ENCODE results near the gene TSPY8. TPM values are rescaled to one million over a fixed set of nuclear protein-coding genes. Genes with fewer than 3 reads are reported as not detected.
"Not testable (repeated sequence)": the region's sequence is repeated elsewhere in the genome, so short reads cannot be mapped to it uniquely, and the experiment has no call there.

The TSPY8 gene
- not detected for total RNA-seq

- CTCF ChIA-PET; H3K36me3 Mint-ChIP-seq (ENCODE audit: low read depth); H3K4me1 Mint-ChIP-seq; H3K27ac Mint-ChIP-seq; H3K27me3 Mint-ChIP-seq; H3K4me3 Mint-ChIP-seq; H3K9me3 Mint-ChIP-seq; DNase-seq; POLR2A ChIA-PET: not testable (repeated sequence)
These were observed at the start of gene TSPY8 for GRCh38 chrY:9357497-9357896. Gene TSPY8, plus strand, starts transcription at chrY:9357797. Its CDS starts 46 bp downstream, at chrY:9357843.

GRCh38 chrY:9320996-9321395, 36.6 kb upstream of the TSPY8 start:
- Mint-ChIP-seq H3K27me3 (no peaks in the 10 kb centered on the region), H3K4me1 (no peaks in the 10 kb centered on the region), H3K9me3 (no peaks in the 10 kb centered on the region), H3K36me3 (ENCODE audit: low read depth) (no peaks in the 10 kb centered on the region), H3K4me3 (no peak overlapping the region), H3K27ac (no peak overlapping the region)
- ChIA-PET POLR2A (no interaction called here), CTCF (no interaction called here)
- no peak for DNase-seq

GRCh38 chrY:9337164-9337563, 20.4 kb upstream of the TSPY8 start, which contains the start of gene TSPY4:
Gene TSPY4, plus strand, starts transcription at chrY:9337464. Its CDS starts 46 bp downstream, at chrY:9337510.
- H3K36me3 Mint-ChIP-seq (ENCODE audit: low read depth); DNase-seq; H3K9me3 Mint-ChIP-seq; CTCF ChIA-PET; POLR2A ChIA-PET; H3K4me3 Mint-ChIP-seq; H3K4me1 Mint-ChIP-seq; H3K27ac Mint-ChIP-seq; H3K27me3 Mint-ChIP-seq: not testable (repeated sequence)

GRCh38 chrY:9396527-9396926, 38.9 kb downstream of the TSPY8 start:
- H3K4me1 Mint-ChIP-seq; CTCF ChIA-PET; H3K4me3 Mint-ChIP-seq; H3K27ac Mint-ChIP-seq; H3K27me3 Mint-ChIP-seq; POLR2A ChIA-PET; H3K36me3 Mint-ChIP-seq (ENCODE audit: low read depth); H3K9me3 Mint-ChIP-seq: not testable (repeated sequence)
- peak; percentile 5 for DNase-seq

- H3K27me3 Mint-ChIP-seq; CTCF ChIA-PET; H3K27ac Mint-ChIP-seq; H3K4me3 Mint-ChIP-seq; POLR2A ChIA-PET; H3K36me3 Mint-ChIP-seq (ENCODE audit: low read depth); H3K9me3 Mint-ChIP-seq; H3K4me1 Mint-ChIP-seq; DNase-seq: not testable (repeated sequence)
These were observed 40.5 kb downstream of the TSPY8 start, which contains the start of gene TSPY3 for GRCh38 chrY:9398121-9398520. Gene TSPY3, plus strand, starts transcription at chrY:9398421. Its CDS starts 46 bp downstream, at chrY:9398467.

Other genes with a start within 250 kb of the TSPY8 start
- gene TSPY4, start 20.3 kb upstream of the TSPY8 start, total RNA-seq = not detected
- gene TSPY3, start 40.6 kb downstream of the TSPY8 start, total RNA-seq = not detected
- not detected for gene TSPY1, start 109.2 kb downstream of the TSPY8 start, total RNA-seq
- gene TSPY9, start 129.5 kb downstream of the TSPY8 start, total RNA-seq = not detected
- gene TSPY10, start 170.1 kb downstream of the TSPY8 start, total RNA-seq = not detected

All from activated CD4-positive, alpha-beta T cell treated with anti-CD3 and anti-CD28 coated beads, Interleukin-2, amount 10 ng/mL, durations not matched to agents 7 days and 5 days (primary cell).